Stimulated activated naive CD8-positive, alpha-beta T cell treated with anti-CD3 and anti-CD28 coated beads, Interleukin-15, Interleukin-2, amounts not matched to agents 100 ng/mL and 50 ng/mL, for 24 hours (primary cell): ENCODE data around the gene CBFA2T3.
"Not testable (repeated sequence)": the region's sequence is repeated elsewhere in the genome, so short reads cannot be mapped to it uniquely, and the experiment has no call there.

Experiments
- H3K27ac Mint-ChIP-seq: one replicate; pipeline ENCODE4 v1.8.0; 2021; ENCODE audit warnings: mild to moderate bottlenecking, mixed read lengths
- H3K27me3 Mint-ChIP-seq: one replicate; pipeline ENCODE4 v1.8.0; 2021; ENCODE audit warnings: mixed read lengths
- H3K36me3 Mint-ChIP-seq: one replicate; pipeline ENCODE4 v1.8.0; 2021; ENCODE audit warnings: low read depth, mixed read lengths
- H3K4me1 Mint-ChIP-seq: one replicate; pipeline ENCODE4 v1.8.0; 2021; ENCODE audit warnings: low read depth, mixed read lengths
- H3K4me3 Mint-ChIP-seq: one replicate; pipeline ENCODE4 v1.8.0; 2021; ENCODE audit warnings: mild to moderate bottlenecking, mixed read lengths
- H3K9me3 Mint-ChIP-seq: one replicate; pipeline ENCODE4 v1.8.0; 2021; ENCODE audit warnings: mixed read lengths

CBFA2T3 gene

GRCh38 chr16:88891083-88891482, 85.9 kb downstream of the CBFA2T3 start:
- no peaks in the 10 kb centered on the region for H3K9me3 Mint-ChIP-seq
- H3K4me1 Mint-ChIP-seq, result no peaks in the 10 kb centered on the region
- H3K4me3 Mint-ChIP-seq, result no peak overlapping the region
- no peaks in the 10 kb centered on the region for H3K27me3 Mint-ChIP-seq
- no peaks in the 10 kb centered on the region for H3K36me3 Mint-ChIP-seq
- no peak overlapping the region for H3K27ac Mint-ChIP-seq

DNA sequence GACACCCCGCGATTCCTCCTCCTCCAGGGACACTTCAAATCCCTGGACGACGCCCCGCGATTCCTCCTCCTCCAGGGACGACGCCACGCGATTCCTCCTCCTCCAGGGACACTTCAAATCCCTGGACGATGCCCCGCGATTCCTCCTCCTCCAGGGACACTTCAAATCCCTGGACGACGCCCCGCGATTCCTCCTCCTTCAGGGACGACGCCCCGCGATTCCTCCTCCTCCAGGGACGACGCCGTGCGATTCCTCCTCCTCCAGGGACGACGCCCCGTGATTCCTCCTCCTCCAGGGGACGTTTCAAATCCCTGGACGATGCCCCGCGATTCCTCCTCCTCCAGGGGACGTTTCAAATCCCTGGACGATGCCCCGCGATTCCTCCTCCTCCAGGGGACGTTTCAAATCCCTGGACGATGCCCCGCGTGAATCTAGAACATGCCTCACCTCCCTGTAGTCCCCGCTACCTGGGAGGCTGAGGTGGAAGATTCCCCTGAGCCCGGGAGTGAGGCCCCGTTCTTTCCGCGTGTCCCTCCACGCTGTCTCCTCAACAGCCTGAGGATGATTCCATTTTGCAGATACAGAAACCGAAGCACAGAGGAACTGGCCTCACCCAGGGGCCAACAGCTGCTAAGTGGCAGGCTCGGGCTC, 87.2 kb downstream of the CBFA2T3 start:
- not testable (repeated sequence) for H3K36me3 Mint-ChIP-seq, H3K27me3 Mint-ChIP-seq, H3K4me3 Mint-ChIP-seq, H3K9me3 Mint-ChIP-seq, H3K4me1 Mint-ChIP-seq, H3K27ac Mint-ChIP-seq

GRCh38 chr16:88888461-88889387, 88.3 kb downstream of the CBFA2T3 start:
- no peaks in the 10 kb centered on the region for H3K36me3 Mint-ChIP-seq
- H3K9me3 Mint-ChIP-seq, result no peaks in the 10 kb centered on the region
- H3K4me3 Mint-ChIP-seq, result no peak overlapping the region
- no peak overlapping the region for H3K27ac Mint-ChIP-seq
- no peaks in the 10 kb centered on the region for H3K4me1 Mint-ChIP-seq
- no peaks in the 10 kb centered on the region for H3K27me3 Mint-ChIP-seq

- H3K36me3 Mint-ChIP-seq, result no peaks in the 10 kb centered on the region
- H3K9me3 Mint-ChIP-seq, result no peaks in the 10 kb centered on the region
- no peak overlapping the region for H3K4me3 Mint-ChIP-seq
- no peaks in the 10 kb centered on the region for H3K4me1 Mint-ChIP-seq
- no peaks in the 10 kb centered on the region for H3K27me3 Mint-ChIP-seq
- no peak overlapping the region for H3K27ac Mint-ChIP-seq
These were observed 89.0 kb downstream of the CBFA2T3 start for GRCh38 chr16:88888057-88888456.

DNA sequence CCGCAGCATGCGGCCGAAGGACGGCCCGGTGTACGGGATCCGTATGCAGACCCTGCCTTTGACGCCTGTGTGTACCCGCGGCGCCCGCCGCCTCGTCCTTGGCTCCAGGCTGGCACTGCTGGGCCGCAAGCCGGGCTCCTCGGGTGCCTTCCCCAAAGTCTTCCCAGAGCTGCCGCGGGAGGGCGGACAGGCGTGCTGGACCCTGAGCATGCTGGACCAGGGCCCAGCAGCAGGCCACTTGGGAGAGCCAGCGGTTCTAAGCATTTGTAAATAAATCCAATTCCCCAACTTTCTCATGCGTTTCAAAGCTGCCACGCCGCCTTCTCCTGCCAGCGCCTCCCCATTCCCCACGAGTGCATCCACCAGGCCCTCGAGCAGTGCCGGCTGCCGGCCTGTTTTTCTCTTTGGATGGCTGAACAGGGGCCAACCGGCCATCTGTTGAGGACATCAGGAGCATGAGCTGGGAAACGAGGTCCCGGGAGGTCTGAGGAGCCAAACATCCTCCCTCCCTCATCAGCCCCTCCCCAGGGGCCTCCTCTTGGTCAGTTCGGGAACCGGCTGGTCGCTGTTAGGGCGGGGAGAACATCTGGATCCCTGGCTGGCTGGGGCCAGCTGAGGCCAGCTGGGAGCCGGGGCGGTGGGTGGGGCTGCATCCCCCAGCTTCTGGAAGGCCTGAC, 90.0 kb downstream of the CBFA2T3 start:
- H3K36me3 Mint-ChIP-seq, result no peaks in the 10 kb centered on the region
- H3K27ac Mint-ChIP-seq, result no peak overlapping the region
- no peaks in the 10 kb centered on the region for H3K4me1 Mint-ChIP-seq
- no peaks in the 10 kb centered on the region for H3K9me3 Mint-ChIP-seq
- H3K27me3 Mint-ChIP-seq, result no peaks in the 10 kb centered on the region
- H3K4me3 Mint-ChIP-seq, result no peak overlapping the region

- Mint-ChIP-seq H3K36me3 (no peaks in the 10 kb centered on the region), H3K9me3 (no peaks in the 10 kb centered on the region), H3K27ac (no peak overlapping the region), H3K4me1 (no peaks in the 10 kb centered on the region), H3K27me3 (no peaks in the 10 kb centered on the region), H3K4me3 (no peak overlapping the region)
These were observed 90.6 kb downstream of the CBFA2T3 start for GRCh38 chr16:88886420-88886844.

DNA sequence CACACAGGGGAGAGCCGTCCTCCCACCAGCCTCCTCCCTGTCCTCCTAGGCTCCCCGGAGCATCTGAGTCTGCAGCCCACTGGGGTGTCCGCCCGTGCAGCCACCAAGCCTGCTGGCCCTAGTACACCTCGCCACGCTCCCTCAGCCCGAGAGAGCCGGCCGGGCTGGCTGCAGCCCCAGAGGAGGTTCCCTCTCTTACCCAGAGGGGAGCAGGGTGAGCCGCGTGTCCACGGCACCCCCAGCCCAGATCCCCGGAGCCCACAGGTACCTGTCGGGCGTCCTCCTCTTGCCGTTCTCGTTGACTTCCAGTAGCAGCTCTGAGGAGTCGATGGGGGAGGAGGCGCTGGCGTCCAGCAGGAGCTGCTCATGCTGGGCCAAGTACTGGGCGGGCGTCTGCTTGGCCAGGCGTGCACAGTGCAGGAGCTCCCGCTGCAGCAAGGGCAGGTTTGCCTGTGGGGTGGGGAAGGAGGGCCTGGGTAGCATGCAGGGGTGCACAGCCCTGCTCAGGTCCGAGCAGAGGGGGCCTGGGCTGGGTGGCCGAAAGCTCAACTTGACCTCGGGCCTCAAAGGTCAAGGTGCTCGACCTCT, 91.2 kb downstream of the CBFA2T3 start:
- no peaks in the 10 kb centered on the region for H3K27me3 Mint-ChIP-seq
- no peak overlapping the region for H3K27ac Mint-ChIP-seq
- no peak overlapping the region for H3K4me3 Mint-ChIP-seq
- H3K9me3 Mint-ChIP-seq, result no peaks in the 10 kb centered on the region
- no peaks in the 10 kb centered on the region for H3K36me3 Mint-ChIP-seq
- no peaks in the 10 kb centered on the region for H3K4me1 Mint-ChIP-seq

DNA sequence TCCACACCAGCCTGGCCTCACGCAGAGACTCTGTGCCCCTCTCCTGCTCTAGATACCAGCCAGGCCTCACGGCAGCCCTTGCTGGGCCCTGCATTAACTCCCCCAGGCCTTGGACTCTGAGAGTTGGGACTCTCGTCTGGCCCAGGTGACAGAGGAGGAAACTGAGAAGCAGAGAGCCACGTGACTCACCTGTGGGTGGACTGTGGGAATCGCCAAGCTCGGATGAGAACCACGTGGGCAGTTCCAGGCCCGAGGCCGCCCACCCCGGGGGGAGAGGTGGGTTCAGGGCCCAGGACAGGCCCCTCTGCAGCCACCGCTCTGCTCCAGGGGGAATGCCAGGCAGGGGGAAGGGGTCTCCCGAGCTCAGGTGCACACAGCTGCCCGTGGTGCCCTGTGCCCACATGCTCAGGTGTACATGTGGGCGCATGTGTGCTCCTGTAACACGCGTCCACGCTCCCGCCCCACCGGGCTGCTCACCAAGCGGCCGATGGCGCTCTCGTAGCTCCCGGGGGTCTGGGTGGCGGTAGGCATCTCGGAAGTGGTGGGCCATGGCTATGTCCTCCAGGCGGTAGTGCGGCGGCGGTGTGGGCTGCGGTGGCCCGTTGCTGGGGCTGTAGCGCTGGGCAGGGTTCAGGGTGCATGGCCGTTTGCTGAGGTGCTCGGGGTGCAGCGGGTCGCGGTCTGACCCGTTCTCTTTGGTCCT, 92.3 kb downstream of the CBFA2T3 start:
- Mint-ChIP-seq H3K4me3 (no peak overlapping the region), H3K27ac (no peak overlapping the region), H3K36me3 (no peaks in the 10 kb centered on the region), H3K4me1 (no peaks in the 10 kb centered on the region), H3K27me3 (no peaks in the 10 kb centered on the region), H3K9me3 (no peaks in the 10 kb centered on the region)

GRCh38 chr16:88883946-88884345, 93.1 kb downstream of the CBFA2T3 start:
- no peaks in the 10 kb centered on the region for H3K27me3 Mint-ChIP-seq
- no peak overlapping the region for H3K4me3 Mint-ChIP-seq
- H3K36me3 Mint-ChIP-seq, result no peaks in the 10 kb centered on the region
- H3K27ac Mint-ChIP-seq, result no peak overlapping the region
- H3K4me1 Mint-ChIP-seq, result no peaks in the 10 kb centered on the region
- H3K9me3 Mint-ChIP-seq, result no peaks in the 10 kb centered on the region

DNA sequence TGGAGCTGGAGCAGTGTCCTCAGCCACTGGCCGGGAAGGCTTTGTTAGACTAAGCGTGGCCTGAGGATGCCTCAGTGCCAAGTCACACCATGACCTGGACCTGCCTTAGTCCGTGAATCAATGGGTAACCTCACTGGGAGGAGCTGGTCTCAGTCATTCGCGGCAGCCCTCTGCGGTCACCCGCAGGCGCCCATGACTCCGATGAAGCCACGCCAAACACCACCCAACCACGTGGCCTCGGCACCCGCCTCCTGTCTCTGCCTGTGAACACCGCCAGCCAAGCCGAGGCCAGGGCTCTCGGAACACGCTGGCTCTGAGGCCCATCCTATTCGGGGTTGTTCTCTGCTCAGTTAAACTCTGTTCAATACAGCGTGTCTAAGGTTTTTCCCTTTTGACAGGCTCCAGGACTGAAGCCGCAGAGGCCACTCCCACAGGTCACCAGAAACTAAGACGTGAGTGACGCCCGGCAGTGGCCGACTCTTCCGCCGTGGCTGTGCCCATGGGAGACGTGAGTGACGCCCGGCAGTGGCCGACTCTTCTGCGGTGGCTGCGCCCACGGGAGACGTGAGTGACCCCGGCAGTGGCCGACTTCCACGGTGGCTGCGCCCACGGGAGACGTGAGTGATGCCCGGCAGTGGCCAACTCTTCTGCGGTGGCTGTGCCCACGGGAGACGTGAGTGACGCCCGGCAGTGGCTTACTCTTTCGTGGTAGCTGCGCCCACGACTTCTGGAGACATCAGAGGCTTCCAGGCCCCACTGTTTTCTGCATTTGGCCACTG, 93.7 kb downstream of the CBFA2T3 start:
- Mint-ChIP-seq H3K9me3 (no peaks in the 10 kb centered on the region), H3K4me1 (no peaks in the 10 kb centered on the region), H3K27me3 (no peaks in the 10 kb centered on the region), H3K4me3 (no peak overlapping the region), H3K27ac (no peak overlapping the region), H3K36me3 (no peaks in the 10 kb centered on the region)

DNA sequence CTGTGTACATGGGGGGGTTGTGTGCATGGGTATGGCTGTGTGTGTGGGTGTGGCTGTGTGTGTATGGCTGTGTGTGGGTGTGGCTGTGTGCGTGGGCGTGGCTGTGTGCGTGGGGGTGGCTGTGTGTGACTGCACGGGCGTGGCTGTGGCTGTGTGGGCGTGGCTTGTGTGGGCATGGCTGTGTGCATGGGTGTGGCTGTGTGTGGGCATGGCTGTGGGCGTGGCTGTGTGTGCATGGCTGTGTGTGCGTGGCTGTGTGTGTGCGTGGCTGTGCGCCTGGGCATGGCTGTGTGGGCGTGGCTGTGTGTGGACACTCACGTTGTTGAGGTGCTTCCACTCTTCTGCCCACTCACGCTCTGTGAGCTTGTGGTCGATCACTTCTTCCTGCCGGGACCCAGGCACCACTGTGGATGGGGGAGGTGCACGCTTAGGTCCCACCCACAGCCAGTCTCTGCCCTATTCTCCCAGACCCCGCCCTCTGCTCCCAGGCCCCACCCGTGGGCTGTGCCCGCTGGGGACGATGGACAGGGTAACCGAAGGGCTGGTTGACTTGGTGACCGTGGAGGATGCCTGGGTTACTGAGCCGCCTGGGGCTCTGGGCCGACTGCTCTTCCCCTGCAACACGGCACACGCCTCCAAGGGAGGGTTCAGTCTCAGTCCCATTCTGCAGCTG, 94.5 kb downstream of the CBFA2T3 start:
- no peaks in the 10 kb centered on the region for H3K36me3 Mint-ChIP-seq
- no peaks in the 10 kb centered on the region for H3K27me3 Mint-ChIP-seq
- no peaks in the 10 kb centered on the region for H3K4me1 Mint-ChIP-seq
- no peak overlapping the region for H3K4me3 Mint-ChIP-seq
- no peak overlapping the region for H3K27ac Mint-ChIP-seq
- no peaks in the 10 kb centered on the region for H3K9me3 Mint-ChIP-seq

GRCh38 chr16:88881675-88882357, 95.2 kb downstream of the CBFA2T3 start:
- Mint-ChIP-seq H3K27me3 (no peaks in the 10 kb centered on the region), H3K36me3 (no peaks in the 10 kb centered on the region), H3K27ac (no peak overlapping the region), H3K9me3 (no peaks in the 10 kb centered on the region), H3K4me3 (no peak overlapping the region), H3K4me1 (no peaks in the 10 kb centered on the region)

GRCh38 chr16:88881007-88881615, 95.9 kb downstream of the CBFA2T3 start:
- no peaks in the 10 kb centered on the region for H3K27me3 Mint-ChIP-seq
- H3K27ac Mint-ChIP-seq, result no peak overlapping the region
- H3K4me1 Mint-ChIP-seq, result no peaks in the 10 kb centered on the region
- H3K36me3 Mint-ChIP-seq, result no peaks in the 10 kb centered on the region
- no peak overlapping the region for H3K4me3 Mint-ChIP-seq
- no peaks in the 10 kb centered on the region for H3K9me3 Mint-ChIP-seq
